HG02588 (cell line): ENCODE measurements around the gene KRTAP1-5.
"Not testable (repeated sequence)": the region's sequence is repeated elsewhere in the genome, so short reads cannot be mapped to it uniquely, and the experiment has no call there.

Source experiments
- ATAC-seq: cut with Tn5 transposase; IDR thresholded peaks from one replicate; pipeline ENCODE4 v1.9.1; 2021; ENCODE audit warnings: mild to moderate bottlenecking, moderate library complexity; ENCODE audit not compliant: unreplicated experiment

Gene KRTAP1-5

GRCh38 chr17:41026715-41027471, at the start of gene KRTAP1-5:
Gene KRTAP1-5 (minus strand): TSS chr17:41027208. CDS start chr17:41027155, 53 bp downstream.
- no peak for ATAC-seq

DNA sequence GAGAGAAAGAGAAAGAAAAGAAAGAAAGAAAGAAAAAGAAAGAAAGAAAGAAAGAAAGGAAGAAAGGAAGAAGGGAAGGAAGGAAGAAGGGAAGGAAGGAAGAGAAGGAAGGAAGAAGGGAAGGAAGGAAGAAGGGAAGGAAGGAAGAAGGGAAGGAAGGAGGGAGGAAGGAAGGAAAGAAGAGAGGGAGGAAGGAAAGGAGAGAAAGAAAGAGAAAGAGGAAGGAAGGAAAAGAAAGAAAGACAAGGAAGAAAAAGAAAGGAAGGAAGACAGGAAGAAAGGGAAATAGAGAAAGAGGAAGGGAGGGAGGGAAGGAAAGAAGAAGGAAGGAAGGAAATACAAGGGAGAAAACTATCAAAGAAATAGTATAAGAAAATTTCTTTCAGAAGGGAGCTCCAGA, 49.8 kb upstream of the KRTAP1-5 start:
- no peak for ATAC-seq

DNA sequence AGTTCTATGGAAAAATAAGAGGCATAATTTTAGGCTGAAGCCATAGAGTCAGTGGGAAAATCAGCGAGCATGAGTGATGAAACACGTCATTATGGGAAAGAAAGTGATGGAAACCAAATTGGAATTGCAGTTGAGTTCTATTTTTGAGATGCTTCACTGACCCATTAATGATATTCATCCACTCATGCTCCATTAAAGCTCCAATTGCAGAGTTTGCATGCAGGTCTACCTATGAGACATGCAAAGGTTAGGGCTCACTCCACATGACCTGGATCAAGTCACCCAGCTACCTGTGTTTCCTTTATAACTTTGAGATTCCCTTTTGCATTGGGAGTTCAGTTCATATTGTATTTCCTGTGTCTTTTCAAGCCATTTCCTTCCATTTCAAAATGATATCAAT, 46.7 kb upstream of the KRTAP1-5 start:
- no peak for ATAC-seq

DNA sequence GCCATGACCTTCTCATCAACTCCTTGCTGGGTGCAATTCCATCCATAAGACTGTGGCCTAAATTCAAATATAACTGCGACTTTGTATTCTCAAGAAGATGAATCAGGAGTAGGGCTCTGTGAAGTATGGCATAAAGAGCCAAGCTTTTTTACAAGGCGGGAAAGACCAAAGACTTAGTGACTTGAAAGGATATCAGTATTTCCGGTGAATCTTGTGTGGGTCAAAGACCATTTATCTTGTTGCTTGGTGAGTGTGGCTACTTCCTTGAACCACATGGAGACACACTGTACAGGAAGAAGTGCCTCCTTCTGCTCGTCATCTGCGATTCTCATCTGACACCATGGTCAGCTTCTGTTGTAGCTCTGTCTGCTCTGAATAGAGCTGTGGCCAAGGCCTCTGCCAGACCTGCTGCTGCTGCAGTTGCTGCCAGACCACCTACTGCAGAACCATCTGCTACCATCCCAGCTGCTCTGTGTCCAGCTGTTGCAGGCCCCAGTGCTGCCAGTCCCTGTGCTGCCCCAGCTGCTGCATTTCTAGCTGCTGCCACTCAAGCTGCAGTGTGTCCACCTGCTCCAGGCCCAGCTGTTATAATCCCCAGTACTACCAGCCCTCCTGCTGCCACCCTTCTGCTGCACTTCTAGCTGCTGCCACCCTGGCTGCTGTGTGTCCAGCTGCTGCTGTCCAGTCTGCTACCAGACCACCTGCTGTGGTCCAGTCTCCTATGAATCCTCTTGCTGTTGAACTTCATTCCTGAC, 44.8 kb upstream of the KRTAP1-5 start:
- ATAC-seq: no peak

DNA sequence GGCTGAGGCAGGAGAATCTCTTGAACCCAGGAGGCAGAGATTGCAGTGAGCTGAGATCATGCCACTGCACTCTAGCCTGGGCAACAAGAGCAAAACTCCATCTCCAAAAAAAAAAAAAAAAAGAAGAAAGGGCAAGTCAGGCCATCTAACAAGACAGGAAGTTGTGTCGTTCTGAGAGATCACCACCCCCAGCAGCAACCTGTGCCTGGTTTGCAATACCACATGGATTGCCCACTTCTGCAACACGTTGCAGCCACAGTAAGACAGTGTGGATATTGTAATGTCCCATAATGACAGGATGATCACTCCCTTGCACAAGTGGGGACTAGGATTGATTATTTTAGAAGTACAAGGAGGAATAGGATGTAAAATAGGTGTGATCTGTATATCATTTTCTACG, 42.0 kb upstream of the KRTAP1-5 start:
- no peak for ATAC-seq

- no peak for ATAC-seq
Measured at GRCh38 chr17:41067281-41067680, 40.3 kb upstream of the KRTAP1-5 start.

DNA sequence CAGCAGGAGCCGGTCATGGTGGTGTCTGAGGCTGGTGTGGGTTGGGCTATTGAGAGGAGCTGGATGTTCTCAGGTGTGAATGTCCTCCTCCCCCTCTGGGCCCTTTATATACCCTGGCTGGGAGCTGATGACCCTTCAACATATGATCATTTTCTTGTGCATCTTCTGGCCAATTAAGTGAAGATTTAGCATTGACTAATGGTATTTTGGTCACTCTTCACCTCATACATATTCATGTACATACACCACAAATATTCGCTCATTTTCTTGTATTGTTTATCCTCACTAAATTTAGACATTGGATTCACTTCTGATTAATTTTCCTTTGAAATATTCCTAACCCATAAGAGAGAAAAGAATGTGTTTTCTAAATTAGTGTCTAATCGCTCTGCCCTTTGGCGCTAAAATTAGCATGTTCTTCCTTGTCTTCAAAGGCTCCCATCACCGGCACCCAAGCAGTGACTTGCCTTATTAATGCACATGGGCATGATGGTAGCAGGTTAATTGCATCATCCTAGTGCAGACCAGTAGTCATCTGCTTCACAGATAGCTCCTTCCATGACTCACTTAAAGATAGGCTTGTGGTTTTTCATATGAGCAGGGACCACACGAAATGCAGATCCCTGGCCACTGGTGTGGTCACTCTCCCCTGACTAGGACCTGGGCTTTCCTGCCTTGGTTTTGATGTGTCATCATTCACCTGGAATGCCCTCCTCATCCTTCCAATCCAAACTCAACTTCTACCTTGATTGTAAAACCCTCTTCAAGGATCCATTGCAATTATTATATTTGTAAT, 39.0 kb upstream of the KRTAP1-5 start, which contains the start of gene KRTAP2-4:
Gene KRTAP2-4, minus strand, starts transcription at position 51 of the 796 bp plus-strand sequence. Its CDS starts 34 bp downstream, at position 17.
- no peak for ATAC-seq

- ATAC-seq: not testable (repeated sequence)
Measured at GRCh38 chr17:41065016-41065689, 38.1 kb upstream of the KRTAP1-5 start.

- ATAC-seq: no peak
Measured at GRCh38 chr17:41064301-41064700, 37.3 kb upstream of the KRTAP1-5 start.

- no peak for ATAC-seq
Measured at GRCh38 chr17:41063449-41063848, 36.4 kb upstream of the KRTAP1-5 start.

- ATAC-seq: no peak
Measured at GRCh38 chr17:41061964-41062363, 35.0 kb upstream of the KRTAP1-5 start.

DNA sequence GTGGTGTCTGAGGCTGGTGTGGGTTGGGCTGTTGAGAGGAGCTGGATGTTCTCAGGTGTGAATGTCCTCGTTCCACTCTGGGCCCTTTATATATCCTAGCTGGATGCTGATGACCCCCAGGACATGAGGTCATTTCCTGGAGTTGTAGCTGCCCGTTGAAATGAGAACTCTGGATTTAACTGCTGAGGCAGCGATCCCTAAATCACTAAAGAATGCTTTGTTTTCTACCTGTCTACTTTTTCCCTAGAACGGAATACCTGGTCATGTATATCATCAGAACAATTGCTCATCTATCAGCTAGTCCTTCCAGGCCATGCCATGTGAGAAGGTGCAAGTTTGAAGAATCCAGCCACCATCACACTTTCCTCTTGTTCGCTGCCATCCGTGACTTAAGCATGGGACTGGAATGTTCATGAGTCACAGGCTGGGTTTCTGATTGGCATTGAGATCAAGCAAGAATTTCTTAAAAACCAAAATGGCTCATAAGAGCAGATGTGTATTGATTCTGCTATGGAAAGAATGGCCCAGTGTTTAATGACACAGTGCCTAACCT, 33.1 kb upstream of the KRTAP1-5 start, which contains the start of gene KRTAP2-3:
Gene KRTAP2-3, minus strand, starts transcription at position 63 of the 553 bp plus-strand sequence. CDS start 64 bp downstream, outside the sequence.
- ATAC-seq: no peak

GRCh38 chr17:41059276-41060051, 32.5 kb upstream of the KRTAP1-5 start:
- not testable (repeated sequence) for ATAC-seq

DNA sequence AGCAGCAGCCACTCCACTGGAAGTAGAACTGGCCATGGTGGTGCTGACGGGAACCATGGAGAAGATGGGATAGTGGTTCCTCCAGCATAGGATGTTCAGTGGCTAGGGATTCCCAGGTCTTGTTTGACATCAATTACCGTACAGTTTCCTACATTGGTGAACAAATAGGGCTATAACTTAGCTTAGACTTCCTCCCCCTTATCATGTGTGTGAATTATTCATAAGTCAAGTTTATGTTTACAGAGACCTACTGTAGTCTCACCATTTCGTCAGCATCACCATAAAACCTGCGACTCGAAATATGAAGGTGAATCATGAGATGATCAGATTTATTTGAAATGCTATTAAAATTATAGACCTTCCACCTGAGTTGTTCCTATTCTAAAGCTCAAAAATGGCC, 31.7 kb upstream of the KRTAP1-5 start:
- no peak for ATAC-seq

DNA sequence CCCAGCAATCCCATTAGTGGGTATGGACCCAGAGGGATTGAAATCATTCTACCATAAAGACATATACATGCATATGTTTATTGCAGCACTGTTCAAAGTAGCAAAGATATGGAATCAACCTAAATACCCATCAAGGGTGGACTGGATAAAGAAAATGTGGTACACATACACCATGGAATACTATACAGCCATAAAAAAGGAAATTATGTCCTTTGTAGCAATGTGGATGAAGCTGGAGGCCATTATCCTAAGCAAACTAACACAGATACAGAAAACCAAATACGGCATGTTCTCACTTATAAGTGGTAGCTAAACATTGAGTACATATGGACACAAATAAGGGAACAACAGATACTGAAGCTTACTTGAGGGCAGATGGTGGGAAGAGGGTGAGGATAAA, 30.5 kb upstream of the KRTAP1-5 start:
- no peak for ATAC-seq

- ATAC-seq: not testable (repeated sequence)
Measured at GRCh38 chr17:41055130-41055529, 28.1 kb upstream of the KRTAP1-5 start, which contains the start of gene KRTAP2-2. Gene KRTAP2-2 (minus strand): TSS chr17:41055230. CDS start chr17:41055211, 19 bp downstream.

- not testable (repeated sequence) for ATAC-seq
Measured at GRCh38 chr17:41054556-41054955, 27.5 kb upstream of the KRTAP1-5 start.

DNA sequence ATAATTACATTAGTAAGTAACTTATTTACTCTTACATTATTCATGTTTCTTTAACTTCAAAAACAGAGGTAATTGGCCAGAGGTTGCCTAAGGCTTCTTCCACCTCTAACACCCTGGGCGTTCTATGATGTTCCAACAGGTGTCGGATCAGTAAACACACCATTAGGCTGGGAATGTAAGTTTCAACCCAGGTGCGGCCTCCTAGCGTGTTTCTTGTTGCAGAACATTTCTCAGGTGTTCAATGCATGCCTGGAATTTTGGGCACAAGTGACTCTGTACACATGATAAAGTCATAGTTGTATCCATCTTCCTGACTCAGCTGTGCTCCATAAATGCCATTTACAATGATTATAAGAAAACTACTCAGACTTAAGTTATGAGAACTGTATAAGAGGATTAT, 27.0 kb upstream of the KRTAP1-5 start:
- no peak for ATAC-seq

DNA sequence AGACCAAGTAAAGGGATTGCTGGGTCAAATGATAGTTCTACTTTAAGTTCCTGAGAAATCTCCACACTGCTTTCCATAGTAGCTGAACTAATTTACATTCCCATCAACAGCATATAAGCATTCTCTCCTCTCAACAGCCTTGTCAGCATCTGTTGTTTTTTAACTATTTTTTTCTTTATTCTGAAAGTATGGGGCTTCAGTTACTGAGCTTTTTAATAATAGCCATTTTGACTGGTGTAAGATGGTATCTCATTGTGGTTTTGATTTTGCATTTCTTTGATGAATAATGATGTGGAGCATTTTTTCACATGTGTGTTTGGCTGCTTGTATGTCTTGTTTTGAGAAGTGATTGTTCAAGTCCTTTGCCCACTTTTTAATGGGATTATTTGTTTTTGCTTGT, 25.6 kb upstream of the KRTAP1-5 start:
- no peak for ATAC-seq
